Ovary (tissue), 9 donors: Measurements from ENCODE around the gene SPEN. TPM values are rescaled to one million over a fixed set of nuclear protein-coding genes. Genes with fewer than 3 reads are reported as not detected.

ENCODE experiments used
- DNase-seq, 5 donors: peaks; one replicate each; pipeline ENCODE4 v3.0.0-alpha.2; 2019 to 2020
- H3K27ac ChIP-seq, 2 donors: fragments of 200-600 bp; one replicate each; pipeline versions ENCODE4 v1.5.1 to v1.8.0; 2019 to 2022
- H3K27me3 ChIP-seq: fragments of 200-600 bp; one replicate; pipeline ENCODE4 v1.8.0; 2022
- H3K36me3 ChIP-seq: fragments of 200-600 bp; sonication (generic); one replicate; pipeline ENCODE4 v1.5.1; 2019
- H3K4me1 ChIP-seq: one replicate; pipeline ENCODE4 v1.8.1; 2013; ENCODE audit warnings: mild to moderate bottlenecking, moderate library complexity; ENCODE audit not compliant: insufficient read depth
- H3K4me3 ChIP-seq: fragments of 200-600 bp; sonication (generic); one replicate; pipeline ENCODE4 v1.5.1; 2017
- H3K9me3 ChIP-seq, 2 donors: fragments of 200-600 bp in 1 of 2; sonication (generic) in 1 of 2; one replicate each; pipeline versions ENCODE4 v1.5.1 to v1.8.1; 2013 to 2019; ENCODE audit warnings: mild to moderate bottlenecking in 1 of 2, moderate library complexity in 1 of 2
- EP300 ChIP-seq: sonication (generic); formaldehyde crosslinking; IDR thresholded peaks from one replicate; pipeline ENCODE4 v1.6.1; 2017; ENCODE audit warnings: antibody characterized with exemption
- POLR2A ChIP-seq: fragments of 450-650 bp; IDR thresholded peaks from one replicate; pipeline ENCODE4 v1.6.1; 2017; ENCODE audit warnings: antibody characterized with exemption, mild to moderate bottlenecking, moderate library complexity
- WGBS, 3 donors: extraction: QIAGEN DNeasy Blood & Tissue Kit in 1 of 3; methylation state at CpG; one replicate each; pipeline versions ENCODE4 v1.1.5 to v1.1.7; 2013 to 2017; 5-methylcytosine and 5-hydroxymethylcytosine counted together
- intact Hi-C, 4 donors: fragments of 100-400 bp; cut with DNase I; formaldehyde crosslinking; loops; one replicate each; pipeline versions ENCODE4 v1.11.0 to v1.15.1; 2022 to 2023
- polyA plus RNA-seq, 2 donors: library from polyadenylated mRNA; stranded (reverse); fragments of 200-250 nt in 1 of 2; fragments of 350-450 nt in 1 of 2; fragmentation: Illumina TruSeq in 1 of 2; extraction: RNeasy Lipid Tissue Mini Kit (QIAGEN cat#74804) in 1 of 2; gene quantifications; one replicate each; pipeline ENCODE4 v1.2.3, GENCODE V29; 2013 to 2014
- small RNA-seq: library from RNA; depleted of rRNA; stranded (forward); fragments of <200 nt; gene quantifications from one replicate; pipeline ENCODE3, GENCODE V24; 2016
- total RNA-seq, 7 donors: library from RNA; depleted of rRNA in 2 of 7; stranded (reverse); fragments of >200 nt in 2 of 7; fragmentation: NEBNext Ultra II Directional in 3 of 7; extraction: Animal tissue kit (Norgen Biotek cat#: 25700) in 3 of 7; gene quantifications; one replicate each; pipeline versions ENCODE4 v1.1.0 to v1.2.4, GENCODE V29; 2016 to 2023
- TF ChIP-seq, protein P1 (sequence below), 3 donors: fragments of 450-650 bp in 2 of 3; fragments of 200-600 bp in 1 of 3; IDR thresholded peaks; one replicate each; pipeline versions ENCODE4 v1.5.1 to v1.8.0; 2016 to 2022; ENCODE audit warnings: antibody characterized with exemption in 3 of 3, mild to moderate bottlenecking in 1 of 3
- donor health status: DM: no; HTN: no; CAD: no; lungs with moderate emphysema.
- donor health status: DM: no; HTN: no; CAD: no.
- donor health status: Bipolar disorder and iron deficiency.
- donor health status: DM: yes; HTN: yes; CAD: no.
- donor health status: DM: no; HTN: no; CAD: no.
- donor health status: DM: yes; HTN: yes; CAD: no.

Gene SPEN
- total and polyA plus RNA-seq, 9 donors = 30.5 to 93.2 (median 62.9) TPM

DNA sequence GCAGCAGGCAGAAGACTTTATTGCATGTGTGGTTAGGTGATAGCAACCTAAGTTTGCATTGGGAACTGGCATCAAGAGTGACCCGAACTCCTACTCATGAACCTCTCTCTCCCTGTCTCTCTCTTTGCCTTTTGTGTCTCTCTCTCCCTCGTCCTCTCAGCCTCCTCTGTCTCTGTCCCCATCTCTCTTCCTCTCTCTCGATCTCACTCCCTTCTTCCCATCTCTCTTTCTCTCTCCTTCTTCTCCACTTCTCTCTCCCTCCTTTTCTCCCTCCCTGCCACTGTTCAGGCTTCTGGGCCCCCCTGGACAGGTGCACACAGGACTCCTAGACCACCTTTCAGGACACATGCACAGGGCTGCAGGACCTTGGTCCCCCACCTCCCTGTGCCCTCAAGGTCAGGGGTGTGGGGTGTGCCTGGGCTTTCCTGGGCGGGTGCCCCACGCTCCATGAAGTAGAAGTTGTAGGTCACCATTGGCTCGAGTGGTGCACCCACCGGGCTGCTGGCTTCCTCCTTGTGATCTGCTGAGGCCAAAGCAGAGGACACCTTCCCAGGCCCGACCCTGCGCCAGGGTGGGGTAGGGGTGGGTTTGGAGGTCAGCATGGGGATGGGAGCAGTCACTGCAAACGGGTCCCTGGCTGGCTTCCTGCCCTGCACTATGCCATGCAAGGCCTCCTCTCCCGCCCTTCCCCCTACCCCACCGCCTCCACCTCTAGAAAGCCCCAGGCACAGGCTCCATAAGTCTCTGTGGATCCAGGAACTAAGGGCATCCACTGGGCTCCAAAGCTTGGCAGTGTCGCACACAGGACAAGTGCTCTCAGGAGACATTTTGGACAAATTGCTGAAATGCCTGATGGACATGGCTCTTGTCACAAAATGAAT is 141.6 kb downstream of the SPEN start:
- no peak overlapping the region for H3K27ac ChIP-seq
- no peak for TF ChIP-seq POLR2A
- TF ChIP-seq, protein P1, sequence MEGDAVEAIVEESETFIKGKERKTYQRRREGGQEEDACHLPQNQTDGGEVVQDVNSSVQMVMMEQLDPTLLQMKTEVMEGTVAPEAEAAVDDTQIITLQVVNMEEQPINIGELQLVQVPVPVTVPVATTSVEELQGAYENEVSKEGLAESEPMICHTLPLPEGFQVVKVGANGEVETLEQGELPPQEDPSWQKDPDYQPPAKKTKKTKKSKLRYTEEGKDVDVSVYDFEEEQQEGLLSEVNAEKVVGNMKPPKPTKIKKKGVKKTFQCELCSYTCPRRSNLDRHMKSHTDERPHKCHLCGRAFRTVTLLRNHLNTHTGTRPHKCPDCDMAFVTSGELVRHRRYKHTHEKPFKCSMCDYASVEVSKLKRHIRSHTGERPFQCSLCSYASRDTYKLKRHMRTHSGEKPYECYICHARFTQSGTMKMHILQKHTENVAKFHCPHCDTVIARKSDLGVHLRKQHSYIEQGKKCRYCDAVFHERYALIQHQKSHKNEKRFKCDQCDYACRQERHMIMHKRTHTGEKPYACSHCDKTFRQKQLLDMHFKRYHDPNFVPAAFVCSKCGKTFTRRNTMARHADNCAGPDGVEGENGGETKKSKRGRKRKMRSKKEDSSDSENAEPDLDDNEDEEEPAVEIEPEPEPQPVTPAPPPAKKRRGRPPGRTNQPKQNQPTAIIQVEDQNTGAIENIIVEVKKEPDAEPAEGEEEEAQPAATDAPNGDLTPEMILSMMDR (IDR thresholded peaks at IDR 0.05) = no peak
- TF ChIP-seq EP300 = no peak
- no peak overlapping the region for H3K4me3 ChIP-seq
- H3K36me3 ChIP-seq = no peaks in the 10 kb centered on the region
- WGBS, 3 donors = 84 to 86% (median 85%) methylated on average over 11 to 13 of the region's 13 CpGs
- H3K9me3 ChIP-seq = no peaks in the 10 kb centered on the region
- no peak for DNase-seq
- no peaks in the 10 kb centered on the region for H3K4me1 ChIP-seq
- intact Hi-C loops = no loop called here
- H3K27me3 ChIP-seq = no peaks in the 10 kb centered on the region

DNA sequence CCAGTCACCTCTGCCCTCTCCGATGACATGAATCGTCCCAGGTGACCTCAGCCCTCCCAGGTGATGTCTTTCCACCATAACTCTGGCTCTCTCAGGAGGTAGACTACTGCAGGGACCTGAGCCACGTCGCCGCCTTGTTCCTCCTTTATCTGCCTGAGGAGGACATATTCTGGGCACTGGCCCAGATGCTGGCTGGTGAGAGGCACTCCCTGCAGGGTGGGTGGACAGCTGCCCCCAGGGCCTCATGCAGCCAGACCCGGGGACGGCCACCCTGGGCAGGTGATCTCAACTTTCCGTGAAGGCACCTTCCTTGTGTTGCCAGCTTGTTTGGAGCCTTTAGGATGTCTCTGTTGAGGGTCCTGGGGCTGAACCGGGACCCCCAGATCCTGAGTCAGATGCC is 142.3 kb downstream of the SPEN start:
- DNase-seq = no peak

More for the DNA sequence above, 142.3 kb downstream of the SPEN start:
- no peak overlapping the region for H3K27ac ChIP-seq
- H3K36me3 ChIP-seq = no peaks in the 10 kb centered on the region
- WGBS, 3 donors = 45 to 58% (median 57%) methylated on average over 9 of the region's 9 CpGs
- no peaks in the 10 kb centered on the region for H3K27me3 ChIP-seq
- H3K9me3 ChIP-seq = no peaks in the 10 kb centered on the region
- intact Hi-C loops = loop anchor here in 3 of 4 donors (5.0 to 10.0 kb wide), 3 partner anchors 172 to 195 kb away; partner anchors contain the start of gene UQCRHL (in 1 of the 3)
- TF ChIP-seq POLR2A (no peak), EP300 (no peak)
- TF ChIP-seq, protein P1 (IDR thresholded peaks at IDR 0.05) = no peak
- no peak overlapping the region for H3K4me3 ChIP-seq
- no peaks in the 10 kb centered on the region for H3K4me1 ChIP-seq

Small RNA genes within 50 kb of the gene (small RNA-seq; reads per million reads assigned to genes)
- gene AL034555.1 = not detected
- not detected for gene AL355994.1
- gene AL355994.5 = not detected

Other genes starting within 250 kb of the SPEN start
- gene DDI2, start 230.2 kb upstream of the SPEN start, total RNA-seq = 10 to 100 TPM; 18.7 to 30.9 (median 23.1) TPM
- gene DDI2, start 230.2 kb upstream of the SPEN start, polyA plus RNA-seq = 1 to 10 TPM; 4.2 to 9.6 TPM
- gene PLEKHM2, start 163.4 kb upstream of the SPEN start, total RNA-seq = 10 to 100 TPM; 26.5 to 81.8 (median 55.1) TPM
- 10 to 100 TPM; 22.1 to 45.0 TPM for gene PLEKHM2, start 163.4 kb upstream of the SPEN start, polyA plus RNA-seq
- 1 to 10 TPM; 1.1 to 2.5 (median 2.0) TPM for gene SLC25A34, start 111.4 kb upstream of the SPEN start, total RNA-seq
- gene SLC25A34, start 111.4 kb upstream of the SPEN start, polyA plus RNA-seq = 1 to 10 TPM; 1.0 to 1.3 TPM
- not detected for gene TMEM82, start 105.2 kb upstream of the SPEN start, total RNA-seq
- gene TMEM82, start 105.2 kb upstream of the SPEN start, polyA plus RNA-seq = not detected
- 100 to 1,000 TPM in 3 of 7 donors, 10 to 100 TPM in 4; 40.7 to 160 (median 70.8) TPM for gene FBLIM1, start 88.9 kb upstream of the SPEN start, total RNA-seq
- 10 to 100 TPM; 39.0 to 59.2 TPM for gene FBLIM1, start 88.9 kb upstream of the SPEN start, polyA plus RNA-seq
- 1 to 10 TPM in 6 of 7 donors, under 1 TPM in 1; 0.65 to 3.3 (median 1.2) TPM for gene UQCRHL, start 40.1 kb upstream of the SPEN start, total RNA-seq
- 1 to 10 TPM; 1.4 to 5.6 TPM for gene UQCRHL, start 40.1 kb upstream of the SPEN start, polyA plus RNA-seq
- 10 to 100 TPM; 18.8 to 45.7 (median 29.8) TPM for gene ZBTB17, start 128.4 kb downstream of the SPEN start, total RNA-seq
- 10 to 100 TPM in 1 of 2 donors, 1 to 10 TPM in 1; 3.7 to 33.1 TPM for gene ZBTB17, start 128.4 kb downstream of the SPEN start, polyA plus RNA-seq
- not detected for gene SRARP, start 156.5 kb downstream of the SPEN start, total RNA-seq
- not detected for gene SRARP, start 156.5 kb downstream of the SPEN start, polyA plus RNA-seq
- 10 to 100 TPM in 6 of 7 donors, 1 to 10 TPM in 1; 1.9 to 68.7 (median 35.8) TPM for gene HSPB7, start 170.3 kb downstream of the SPEN start, total RNA-seq
- gene HSPB7, start 170.3 kb downstream of the SPEN start, polyA plus RNA-seq = 10 to 100 TPM; 21.9 to 25.4 TPM
- 1 to 10 TPM in 5 of 7 donors, under 1 TPM in 1, not detected in 1; 0.97 to 2.4 (median 1.2) TPM for gene CLCNKA, start 174.3 kb downstream of the SPEN start, total RNA-seq
- gene CLCNKA, start 174.3 kb downstream of the SPEN start, polyA plus RNA-seq = under 1 TPM; 0.08 to 0.74 TPM
- 1 to 10 TPM in 4 of 7 donors, under 1 TPM in 2, not detected in 1; 0.82 to 8.2 (median 1.9) TPM for gene CLCNKB, start 196.1 kb downstream of the SPEN start, total RNA-seq
- gene CLCNKB, start 196.1 kb downstream of the SPEN start, polyA plus RNA-seq = under 1 TPM; 0.18 to 0.42 TPM
- gene FAM131C, start 225.9 kb downstream of the SPEN start, total RNA-seq = 1 to 10 TPM in 1 of 7 donors, under 1 TPM in 5, not detected in 1; 0.20 to 1.3 (median 0.42) TPM
- under 1 TPM; 0.10 to 0.16 TPM for gene FAM131C, start 225.9 kb downstream of the SPEN start, polyA plus RNA-seq